Astrocyte (in vitro differentiated cells and primary cell): Measurements from ENCODE around the gene NAMPT.

Experiments
- CTCF ChIP-seq: IDR thresholded peaks from 2 replicates; pipeline ENCODE4 v1.5.1; 2011; ENCODE audit warnings: low read depth, mild to moderate bottlenecking, inconsistent platforms, low read length, moderate library complexity; ENCODE audit not compliant: insufficient read depth
- EZH2 ChIP-seq: IDR thresholded peaks from 2 replicates; pipeline ENCODE4 v1.6.1; 2012; ENCODE audit warnings: mild to moderate bottlenecking, low read length, inconsistent platforms; ENCODE audit not compliant: insufficient read depth

GRCh38 chr7:106258789-106259188, 26.0 kb downstream of the NAMPT start:
- TF ChIP-seq CTCF = no peak
- no peak for TF ChIP-seq EZH2
